ENCODE data around the gene ACAP3. TPM values are rescaled to one million over a fixed set of nuclear protein-coding genes. Genes with fewer than 3 reads are reported as not detected.

Gene ACAP3
- total and polyA plus RNA-seq, 4 donors, result 18.7 to 62.8 (median 37.8) TPM

DNA sequence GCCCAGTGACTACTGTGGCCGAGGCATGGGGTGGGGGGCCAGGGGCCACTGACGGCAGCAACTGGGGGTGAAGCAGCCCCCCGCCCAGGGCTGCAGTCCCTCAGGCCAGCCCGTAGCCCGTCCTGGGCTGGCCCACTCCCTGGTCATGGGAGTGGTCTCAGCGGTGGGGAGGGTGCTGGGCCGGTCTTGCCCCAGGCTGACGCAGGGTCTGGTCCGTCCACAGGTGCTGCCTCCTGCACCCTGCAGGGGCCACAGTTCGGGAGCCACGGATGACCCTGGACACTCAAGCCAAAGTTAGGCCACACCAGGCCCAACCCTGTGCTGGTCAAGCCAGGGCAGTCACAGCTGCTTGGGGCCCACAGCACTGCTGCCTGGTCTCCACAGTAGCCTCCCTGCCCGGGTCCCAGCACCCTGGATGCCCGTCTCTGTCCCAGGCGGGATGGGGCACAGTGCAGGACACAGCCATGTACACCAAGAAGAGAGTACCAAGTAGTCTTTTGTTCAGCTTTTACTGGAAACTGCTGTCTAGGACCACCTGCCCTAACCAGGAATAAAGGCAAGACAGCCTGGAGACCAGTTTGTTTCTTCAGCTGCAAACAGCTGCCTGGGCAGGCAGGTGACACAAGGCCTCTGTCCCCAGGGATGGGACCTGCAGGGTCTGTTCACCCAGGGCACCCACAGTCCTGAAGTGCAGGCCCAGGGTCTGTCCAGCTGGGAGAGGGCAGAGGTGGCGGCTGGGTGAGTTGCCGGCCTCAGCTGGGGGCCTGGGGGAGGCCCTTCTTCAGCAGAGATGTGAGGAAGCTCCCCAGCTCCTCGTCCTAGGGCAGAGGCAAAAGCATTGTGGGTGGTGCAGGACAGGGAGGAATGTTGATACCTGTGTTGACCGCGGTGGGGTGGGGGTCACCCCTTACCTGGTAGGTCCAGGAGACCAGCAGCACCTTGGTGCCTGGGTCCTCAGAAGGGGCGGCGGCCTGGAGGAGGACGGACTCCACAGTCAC is 3.7 kb upstream of the ACAP3 start:
- Histone ChIP-seq H3K4me1 (ENCODE audit: control insufficient read depth in 5 of 5, insufficient read depth in 5 of 5, low read length in 5 of 5) (peaks cover under 1 to 20% (median 8%) of the 10 kb centered on the region in 5 donors), H3K9ac (ENCODE audit: insufficient read depth in 1 of 2, low read length in 2 of 2) (no peak overlapping the region), H3K36me3 (ENCODE audit: control insufficient read depth in 4 of 4, insufficient read depth in 4 of 4, low read length in 4 of 4) (peaks cover 0 to 56% (median 21%) of the 10 kb centered on the region in 4 donors), H3K27me3 (ENCODE audit: control insufficient read depth in 3 of 3, insufficient read depth in 3 of 3, low read length in 2 of 3) (no peaks in the 10 kb centered on the region), H3K4me3 (no peak overlapping the region), H3K9me3 (ENCODE audit: control insufficient read depth in 4 of 4, insufficient read depth in 3 of 4, low read length in 3 of 4) (no peaks in the 10 kb centered on the region), H3K27ac (ENCODE audit: low read depth in 1 of 2, low read length in 1 of 2) (no peak overlapping the region)
- no peak for DNase-seq
- no peak for ATAC-seq (ENCODE audit: insufficient read depth, low FRiP score)
- TF ChIP-seq, protein P1, sequence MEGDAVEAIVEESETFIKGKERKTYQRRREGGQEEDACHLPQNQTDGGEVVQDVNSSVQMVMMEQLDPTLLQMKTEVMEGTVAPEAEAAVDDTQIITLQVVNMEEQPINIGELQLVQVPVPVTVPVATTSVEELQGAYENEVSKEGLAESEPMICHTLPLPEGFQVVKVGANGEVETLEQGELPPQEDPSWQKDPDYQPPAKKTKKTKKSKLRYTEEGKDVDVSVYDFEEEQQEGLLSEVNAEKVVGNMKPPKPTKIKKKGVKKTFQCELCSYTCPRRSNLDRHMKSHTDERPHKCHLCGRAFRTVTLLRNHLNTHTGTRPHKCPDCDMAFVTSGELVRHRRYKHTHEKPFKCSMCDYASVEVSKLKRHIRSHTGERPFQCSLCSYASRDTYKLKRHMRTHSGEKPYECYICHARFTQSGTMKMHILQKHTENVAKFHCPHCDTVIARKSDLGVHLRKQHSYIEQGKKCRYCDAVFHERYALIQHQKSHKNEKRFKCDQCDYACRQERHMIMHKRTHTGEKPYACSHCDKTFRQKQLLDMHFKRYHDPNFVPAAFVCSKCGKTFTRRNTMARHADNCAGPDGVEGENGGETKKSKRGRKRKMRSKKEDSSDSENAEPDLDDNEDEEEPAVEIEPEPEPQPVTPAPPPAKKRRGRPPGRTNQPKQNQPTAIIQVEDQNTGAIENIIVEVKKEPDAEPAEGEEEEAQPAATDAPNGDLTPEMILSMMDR (IDR thresholded peaks at IDR 0.05; ENCODE audit: control extremely low read depth, extremely low read depth), result no peak
- WGBS, 2 donors, result 91 to 92% methylated on average over 17 to 22 of the region's 22 CpGs

DNA sequence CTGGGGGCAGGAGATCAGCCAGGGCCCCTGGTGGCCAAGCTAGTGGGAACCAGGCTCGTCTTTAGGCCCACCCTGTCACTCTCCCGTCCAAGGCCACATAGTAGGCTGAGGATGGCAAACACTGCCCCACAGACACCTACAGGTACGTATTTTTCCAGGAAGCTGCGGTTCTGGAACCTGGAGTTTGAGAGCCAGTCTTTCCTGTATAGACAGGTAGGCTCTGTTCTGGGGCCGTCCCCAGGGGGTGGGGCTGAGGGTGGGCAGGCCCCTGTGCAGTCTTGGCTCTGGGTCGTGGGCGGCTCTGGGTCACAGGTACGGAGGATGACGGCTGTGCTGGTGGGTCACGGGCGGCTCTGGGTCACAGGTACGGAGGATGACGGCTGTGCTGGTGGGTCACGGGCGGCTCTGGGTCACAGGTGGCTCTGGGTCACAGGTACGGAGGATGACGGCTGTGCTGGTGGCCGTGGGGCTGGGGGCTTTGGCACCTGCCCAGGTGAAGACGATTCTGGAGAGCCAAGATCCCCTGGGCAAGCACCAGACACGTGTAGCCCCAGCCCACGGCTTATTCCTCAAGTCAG is 2.8 kb upstream of the ACAP3 start:
- TF ChIP-seq, protein P1 (IDR thresholded peaks at IDR 0.05; ENCODE audit: control extremely low read depth, extremely low read depth), result no peak
- H3K4me3 ChIP-seq, result no peak overlapping the region
- no peak overlapping the region for H3K27ac ChIP-seq (ENCODE audit: low read depth in 1 of 2, low read length in 1 of 2)
- H3K27me3 ChIP-seq (ENCODE audit: control insufficient read depth in 3 of 3, insufficient read depth in 3 of 3, low read length in 2 of 3), result no peaks in the 10 kb centered on the region
- DNase-seq, result no peak
- H3K9ac ChIP-seq (ENCODE audit: insufficient read depth in 1 of 2, low read length in 2 of 2), result no peak overlapping the region
- H3K36me3 ChIP-seq (ENCODE audit: control insufficient read depth in 4 of 4, insufficient read depth in 4 of 4, low read length in 4 of 4), result peaks cover 0 to 53% (median 18%) of the 10 kb centered on the region in 4 donors
- H3K4me1 ChIP-seq (ENCODE audit: control insufficient read depth in 5 of 5, insufficient read depth in 5 of 5, low read length in 5 of 5), result peaks cover 9 to 28% (median 13%) of the 10 kb centered on the region in 5 donors
- WGBS, 2 donors, result 89 to 92% methylated on average over 21 of the region's 21 CpGs
- ATAC-seq (ENCODE audit: insufficient read depth, low FRiP score), result no peak
- H3K9me3 ChIP-seq (ENCODE audit: control insufficient read depth in 4 of 4, insufficient read depth in 3 of 4, low read length in 3 of 4), result no peaks in the 10 kb centered on the region

DNA sequence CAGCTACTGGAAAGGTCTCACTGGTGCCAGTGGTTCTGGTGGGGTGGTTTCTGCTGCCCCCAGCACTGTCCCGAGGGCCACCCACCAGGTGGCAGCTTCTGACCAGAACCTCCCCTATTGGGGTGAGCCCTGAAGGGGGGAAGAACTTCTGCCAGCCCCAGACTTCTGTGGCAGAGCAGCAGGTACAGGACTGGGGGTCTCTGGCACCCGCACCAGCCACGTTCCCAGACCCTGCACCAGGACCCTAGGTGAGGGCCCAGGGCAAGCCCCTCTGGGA is 2.3 kb upstream of the ACAP3 start:
- Histone ChIP-seq H3K4me3 (no peak overlapping the region), H3K27ac (ENCODE audit: low read depth in 1 of 2, low read length in 1 of 2) (no peak overlapping the region), H3K4me1 (ENCODE audit: control insufficient read depth in 5 of 5, insufficient read depth in 5 of 5, low read length in 5 of 5) (peaks cover 9 to 34% (median 13%) of the 10 kb centered on the region in 5 donors), H3K9me3 (ENCODE audit: control insufficient read depth in 4 of 4, insufficient read depth in 3 of 4, low read length in 3 of 4) (no peaks in the 10 kb centered on the region), H3K36me3 (ENCODE audit: control insufficient read depth in 4 of 4, insufficient read depth in 4 of 4, low read length in 4 of 4) (peaks cover 0 to 49% (median 17%) of the 10 kb centered on the region in 4 donors), H3K9ac (ENCODE audit: insufficient read depth in 1 of 2, low read length in 2 of 2) (no peak overlapping the region), H3K27me3 (ENCODE audit: control insufficient read depth in 3 of 3, insufficient read depth in 3 of 3, low read length in 2 of 3) (no peaks in the 10 kb centered on the region)
- ATAC-seq (ENCODE audit: insufficient read depth, low FRiP score) (no peak), DNase-seq (no peak)
- 89 to 94% methylated on average over 3 of the region's 3 CpGs for WGBS, 2 donors
- TF ChIP-seq, protein P1 (IDR thresholded peaks at IDR 0.05; ENCODE audit: control extremely low read depth, extremely low read depth), result no peak

Data from lung (tissue), 12 donors.